ENCODE data around the gene TTC23.

Gene TTC23

GRCh38 chr15:99158626-99159412 is 90.6 kb downstream of the TTC23 start:
- TF ChIP-seq CTCF (IDR thresholded peaks at IDR 0.05; ENCODE audit: low read depth, low read length, missing control alignments), result no peak
- Histone ChIP-seq H3K27ac (no peak overlapping the region), H3K27me3 (replicated peaks) (no peaks in the 10 kb centered on the region), H3K4me3 (ENCODE audit: low read depth, low read length) (no peak overlapping the region), H3K36me3 (replicated peaks) (peaks cover 5% of the 10 kb centered on the region)
- in situ Hi-C loops (cut with HindIII; ENCODE audit: low pct_ligation_motif_present, low sequenced_read_pairs), result no loop called here
- no peak for DNase-seq

- DNase-seq, result no peak
- Histone ChIP-seq H3K27me3 (replicated peaks) (no peaks in the 10 kb centered on the region), H3K36me3 (replicated peaks) (peaks cover 5% of the 10 kb centered on the region), H3K27ac (no peak overlapping the region), H3K4me3 (ENCODE audit: low read depth, low read length) (no peak overlapping the region)
- no peak for TF ChIP-seq CTCF (IDR thresholded peaks at IDR 0.05; ENCODE audit: low read depth, low read length, missing control alignments)
- in situ Hi-C loops (cut with HindIII; ENCODE audit: low pct_ligation_motif_present, low sequenced_read_pairs), result no loop called here
Measured at GRCh38 chr15:99157456-99157855, 91.9 kb downstream of the TTC23 start.

GRCh38 chr15:99155961-99156443 is 93.4 kb downstream of the TTC23 start:
- TF ChIP-seq CTCF (IDR thresholded peaks at IDR 0.05; ENCODE audit: low read depth, low read length, missing control alignments), result no peak
- H3K27ac ChIP-seq, result no peak overlapping the region
- DNase-seq, result no peak
- in situ Hi-C loops (cut with HindIII; ENCODE audit: low pct_ligation_motif_present, low sequenced_read_pairs), result no loop called here
- no peaks in the 10 kb centered on the region for H3K36me3 ChIP-seq (replicated peaks)
- H3K4me3 ChIP-seq (ENCODE audit: low read depth, low read length), result no peak overlapping the region
- H3K27me3 ChIP-seq (replicated peaks), result no peaks in the 10 kb centered on the region

- in situ Hi-C loops (cut with HindIII; ENCODE audit: low pct_ligation_motif_present, low sequenced_read_pairs), result no loop called here
Measured at GRCh38 chr15:99154271-99154670, 95.1 kb downstream of the TTC23 start.

GRCh38 chr15:99153026-99153535 is 96.3 kb downstream of the TTC23 start:
- Histone ChIP-seq H3K36me3 (replicated peaks) (no peaks in the 10 kb centered on the region), H3K4me3 (ENCODE audit: low read depth, low read length) (no peak overlapping the region), H3K27ac (no peak overlapping the region), H3K27me3 (replicated peaks) (no peaks in the 10 kb centered on the region)
- DNase-seq, result no peak
- in situ Hi-C loops (cut with HindIII; ENCODE audit: low pct_ligation_motif_present, low sequenced_read_pairs), result no loop called here
- TF ChIP-seq CTCF (IDR thresholded peaks at IDR 0.05; ENCODE audit: low read depth, low read length, missing control alignments), result no peak

More at GRCh38 chr15:99154271-99154670, 95.1 kb downstream of the TTC23 start:
- Histone ChIP-seq H3K27ac (no peak overlapping the region), H3K36me3 (replicated peaks) (no peaks in the 10 kb centered on the region), H3K27me3 (replicated peaks) (no peaks in the 10 kb centered on the region), H3K4me3 (ENCODE audit: low read depth, low read length) (no peak overlapping the region)
- TF ChIP-seq CTCF (IDR thresholded peaks at IDR 0.05; ENCODE audit: low read depth, low read length, missing control alignments), result no peak
- DNase-seq, result no peak

All from brain microvascular endothelial cell (primary cell).